CD4-positive, alpha-beta T cell treated with Interleukin-10 for 1 hour (primary cell): ENCODE data around the gene ATIC.
"Not testable (repeated sequence)": the region's sequence is repeated elsewhere in the genome, so short reads cannot be mapped to it uniquely, and the experiment has no call there.

Experiments used
- DNase-seq: peaks from one replicate; pipeline ENCODE4 v3.0.0-alpha.2; 2020

Gene ATIC

DNA sequence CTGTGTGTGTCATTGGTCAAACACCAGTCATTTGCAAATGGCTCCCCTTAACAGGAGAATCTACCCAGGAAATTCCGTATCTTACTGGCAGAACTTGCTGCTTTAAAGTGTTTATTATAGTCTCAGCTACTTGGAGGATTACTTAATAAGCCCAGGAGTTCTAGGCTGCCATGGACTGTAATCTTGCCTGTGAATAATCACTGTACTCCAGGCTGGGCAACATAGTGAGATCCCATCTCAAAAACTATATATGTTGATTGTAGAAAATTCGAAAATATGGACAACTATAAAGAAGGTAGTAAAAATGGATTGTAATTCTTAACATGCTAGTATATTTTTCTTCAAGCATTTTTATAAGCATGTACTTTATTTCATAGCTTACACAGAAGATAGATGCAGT, 4.5 kb downstream of the ATIC start:
- DNase-seq, result no peak

DNA sequence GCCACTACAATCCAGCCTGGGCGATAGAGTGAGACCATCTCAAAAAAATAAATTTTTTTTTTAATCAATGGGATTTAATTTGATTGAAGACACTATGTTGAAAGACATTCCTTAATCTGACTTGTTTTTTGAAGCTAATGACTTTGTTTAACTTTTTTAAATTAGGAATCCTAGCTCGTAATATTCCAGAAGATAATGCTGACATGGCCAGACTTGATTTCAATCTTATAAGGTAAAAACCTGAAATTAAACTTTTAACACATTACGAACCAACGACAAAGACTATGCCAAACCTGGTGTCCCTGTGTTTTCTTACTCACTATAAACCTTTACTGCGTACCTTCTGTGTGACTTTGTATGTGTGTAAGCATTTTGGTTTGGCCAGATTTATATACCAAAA, 7.6 kb downstream of the ATIC start:
- no peak for DNase-seq

DNA sequence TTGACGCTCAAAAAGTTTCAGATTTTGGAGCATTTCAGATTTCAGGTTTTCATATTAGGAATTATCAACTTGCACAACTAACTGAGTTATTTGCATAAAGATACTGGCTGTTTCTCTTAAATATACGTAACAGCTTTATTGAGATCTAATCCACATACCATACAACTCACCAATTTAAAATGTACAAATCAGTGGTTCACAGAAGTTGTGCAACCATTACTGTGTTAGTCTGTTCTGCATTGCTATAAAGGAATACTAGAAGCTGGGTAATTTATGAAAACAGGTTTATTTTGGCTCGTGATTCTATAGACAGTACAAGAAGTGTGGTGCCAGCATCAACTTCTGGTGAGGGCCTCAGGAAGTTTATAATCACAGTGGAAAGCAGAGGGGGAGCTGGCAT, 8.2 kb downstream of the ATIC start:
- DNase-seq, result no peak

DNA sequence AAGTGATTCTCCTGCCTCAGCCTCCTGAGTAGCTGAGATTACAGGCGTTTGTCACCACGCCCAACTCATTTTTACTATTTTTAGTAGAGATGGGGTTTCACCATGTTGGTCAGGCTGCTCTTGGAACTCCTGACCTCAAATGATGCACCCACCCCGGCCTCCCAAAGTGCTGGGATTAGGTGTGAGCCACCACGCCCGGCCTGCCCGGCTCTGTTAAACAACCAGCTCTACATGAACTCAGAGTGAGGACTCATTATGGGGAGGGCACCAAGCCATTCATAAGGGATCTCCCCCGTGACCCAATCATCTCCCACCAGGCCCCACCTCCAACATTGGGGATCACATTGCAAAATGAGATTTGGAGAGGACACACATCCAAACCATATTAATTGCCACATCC, 8.8 kb downstream of the ATIC start:
- DNase-seq, result no peak

DNA sequence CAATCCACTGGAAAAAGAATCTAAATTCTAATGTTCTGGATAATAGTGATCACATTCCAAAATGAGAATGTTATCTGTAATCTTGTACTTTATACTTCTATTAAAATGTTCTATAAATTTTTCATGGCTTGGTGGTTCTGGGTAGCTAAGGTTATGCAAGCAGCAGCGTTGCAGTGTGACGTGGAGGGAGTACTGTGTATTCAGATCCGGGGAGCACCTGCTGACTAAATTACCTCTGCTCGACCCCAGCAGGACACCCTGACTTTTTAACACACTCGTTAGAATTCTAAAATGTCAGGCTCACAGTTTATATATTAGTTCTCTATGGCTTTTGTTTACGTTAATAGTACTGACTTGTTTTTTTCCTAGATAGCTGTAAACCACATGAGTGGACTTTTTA, 13.0 kb downstream of the ATIC start:
- DNase-seq, result no peak

DNA sequence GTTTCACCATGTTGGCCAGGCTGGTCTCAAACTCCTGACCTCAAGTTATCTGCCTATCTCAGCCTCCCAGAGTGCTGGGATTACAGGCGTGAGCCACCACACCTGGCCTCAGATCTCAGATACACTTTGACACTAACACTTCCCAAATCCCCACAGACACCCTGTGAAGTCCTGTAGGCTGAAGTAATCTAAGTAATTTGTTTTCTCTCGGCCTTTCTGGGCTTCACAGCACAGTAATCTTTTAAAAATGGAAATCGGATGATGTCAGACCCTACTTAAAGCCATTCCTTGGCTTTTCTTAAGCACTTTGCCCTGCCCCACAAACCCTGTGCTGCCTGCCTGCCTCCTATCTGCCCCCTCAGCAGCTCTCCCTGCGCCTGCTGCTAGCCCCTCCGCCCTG, 16.2 kb downstream of the ATIC start:
- no peak for DNase-seq

DNA sequence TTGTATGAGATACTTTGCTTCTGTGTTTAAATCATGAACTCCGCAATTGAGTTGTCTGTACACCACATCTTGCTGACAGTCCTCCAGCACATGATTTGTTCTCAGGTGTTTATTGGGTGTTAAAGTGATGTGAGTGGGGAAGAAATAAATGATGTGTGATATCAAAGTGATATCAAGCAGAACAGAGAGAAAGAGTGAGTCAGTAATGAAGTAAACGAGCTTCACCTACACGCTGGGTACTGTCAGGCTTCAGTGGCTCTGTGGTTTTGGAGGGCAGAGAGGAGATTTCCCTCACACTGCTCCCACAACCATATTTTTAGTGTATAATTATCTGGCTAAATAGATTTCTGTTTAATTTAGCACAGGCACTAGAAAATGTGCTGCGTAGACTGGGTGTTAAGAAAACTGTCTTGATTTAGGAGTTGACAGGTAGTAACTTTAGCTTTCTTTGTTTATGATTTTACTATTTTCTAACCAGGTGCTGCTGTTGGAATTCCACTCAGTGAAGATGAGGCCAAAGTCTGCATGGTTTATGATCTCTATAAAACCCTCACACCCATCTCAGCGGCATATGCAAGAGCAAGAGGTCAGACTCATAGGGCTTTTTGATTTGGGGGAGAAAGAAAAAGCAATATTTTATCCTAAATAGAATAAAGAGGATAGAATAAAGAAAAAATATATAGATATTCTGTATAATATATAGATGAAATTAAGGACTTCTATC, 21.2 kb downstream of the ATIC start:
- DNase-seq, result no peak

DNA sequence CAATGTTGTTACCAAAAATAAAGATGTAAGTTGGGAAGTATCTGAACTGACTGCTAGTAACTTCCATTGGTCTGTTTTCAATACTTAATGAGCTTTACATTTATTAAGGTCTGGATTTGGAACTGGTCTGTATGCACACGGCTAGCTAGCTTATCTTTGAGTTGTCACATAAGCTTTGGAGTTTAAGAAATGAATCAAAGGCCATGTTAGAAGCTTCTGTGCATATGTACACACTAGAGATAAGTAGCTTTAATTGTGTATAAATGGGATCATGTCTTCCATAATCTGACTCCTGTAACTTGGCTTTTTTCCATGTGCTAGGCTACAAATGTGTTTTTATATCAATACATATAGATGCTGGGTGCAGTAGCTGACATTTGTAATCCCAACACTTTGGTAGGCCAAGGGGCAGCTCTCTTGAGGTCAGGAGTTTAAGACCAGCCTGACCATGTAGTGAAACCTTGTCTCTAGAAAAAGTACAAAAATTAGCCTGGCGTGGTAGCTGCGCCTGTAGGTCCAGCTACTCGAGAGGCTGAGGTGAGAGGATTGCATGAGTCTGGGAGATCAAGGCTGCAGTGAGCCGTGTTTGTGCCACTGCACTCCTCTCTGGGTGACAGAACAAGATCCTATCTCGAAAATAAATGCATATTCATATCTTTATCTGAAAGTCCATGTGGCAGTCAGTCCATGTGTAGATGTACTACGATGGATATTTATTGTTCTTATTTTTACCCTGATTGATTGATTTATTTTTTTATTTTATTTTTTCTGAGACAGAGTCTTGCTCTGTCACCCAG, 27.2 kb downstream of the ATIC start:
- DNase-seq, result no peak

DNA sequence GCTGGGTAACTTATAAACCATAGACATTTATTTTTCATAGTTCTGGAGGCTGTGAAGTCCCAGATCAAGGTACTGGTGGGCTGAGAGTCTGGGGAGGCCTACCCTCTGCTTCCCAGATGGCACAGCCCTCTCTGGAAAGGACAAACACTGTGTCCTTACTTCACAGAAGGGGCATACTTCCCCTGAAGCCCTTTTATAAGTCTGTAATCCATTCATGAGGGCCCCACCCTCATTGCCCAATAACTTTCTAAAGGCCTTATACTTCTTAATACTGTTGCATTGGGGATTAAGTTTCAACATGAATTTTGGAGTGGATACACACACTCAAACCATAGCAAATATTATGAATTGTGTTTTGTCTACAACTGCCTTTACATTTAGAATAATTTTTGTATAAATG, 36.0 kb downstream of the ATIC start:
- DNase-seq, result no peak

DNA sequence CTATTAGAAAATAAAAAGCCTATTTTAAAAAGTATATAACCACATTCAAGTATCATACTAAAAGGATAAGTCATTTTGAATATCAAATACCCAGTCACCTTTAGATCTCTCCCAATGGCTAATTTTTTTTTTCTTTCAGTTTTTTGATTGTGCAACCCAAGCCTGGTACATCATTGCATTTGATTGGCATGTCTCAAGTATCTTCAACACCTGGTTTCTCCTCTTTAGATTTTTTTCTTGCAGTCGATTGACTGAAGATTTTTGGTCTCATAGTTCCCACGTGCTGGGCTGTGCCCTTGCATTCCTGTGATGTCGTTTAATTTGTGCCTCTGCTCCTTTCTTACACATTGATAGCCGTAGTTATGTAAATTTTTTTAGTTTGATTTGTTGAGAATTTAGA, 40.7 kb downstream of the ATIC start:
- DNase-seq, result no peak

DNA sequence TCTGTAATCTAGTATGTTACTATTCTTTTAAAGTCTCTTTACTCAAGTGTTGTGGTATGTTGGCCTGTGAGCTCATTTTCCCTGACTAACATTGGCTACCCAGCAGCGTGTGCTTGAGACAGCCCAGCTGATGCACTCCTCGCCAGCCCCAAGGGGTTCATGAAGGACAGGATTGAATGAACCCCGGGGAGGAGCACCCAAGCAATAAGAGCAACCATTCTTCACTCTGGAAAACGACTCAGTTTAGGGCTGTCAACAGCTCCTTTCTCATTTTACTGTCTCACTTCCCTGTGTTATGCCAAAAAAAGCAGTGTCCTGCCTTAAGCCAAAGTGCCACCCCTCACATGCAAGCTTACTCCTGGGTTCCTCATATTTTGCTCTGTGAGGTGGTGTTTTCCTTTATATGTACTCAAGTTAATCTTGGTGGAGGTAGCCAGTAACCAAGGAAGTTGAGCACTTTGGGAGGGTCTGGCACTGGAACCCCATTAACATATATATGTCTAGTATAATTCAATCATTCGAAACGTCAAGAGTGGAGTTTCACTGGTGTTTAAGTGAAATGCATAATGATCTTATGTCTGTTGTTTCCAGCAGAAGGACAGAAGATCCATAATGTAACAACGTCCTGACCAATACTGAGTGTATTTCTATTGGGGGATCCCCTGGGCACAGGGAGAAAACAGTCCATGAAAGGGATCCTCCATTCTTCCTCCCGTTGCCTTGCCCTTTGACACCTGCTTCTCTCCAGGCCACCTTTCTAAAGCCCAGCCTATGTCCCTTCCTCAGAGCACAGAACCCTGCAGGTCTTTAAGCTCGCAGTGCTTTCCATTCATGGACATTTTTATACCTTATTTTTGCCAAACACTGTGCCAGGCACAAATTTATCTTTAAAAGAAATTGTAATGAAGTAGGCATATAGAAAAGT, 43.2 kb downstream of the ATIC start:
- DNase-seq, result no peak

DNA sequence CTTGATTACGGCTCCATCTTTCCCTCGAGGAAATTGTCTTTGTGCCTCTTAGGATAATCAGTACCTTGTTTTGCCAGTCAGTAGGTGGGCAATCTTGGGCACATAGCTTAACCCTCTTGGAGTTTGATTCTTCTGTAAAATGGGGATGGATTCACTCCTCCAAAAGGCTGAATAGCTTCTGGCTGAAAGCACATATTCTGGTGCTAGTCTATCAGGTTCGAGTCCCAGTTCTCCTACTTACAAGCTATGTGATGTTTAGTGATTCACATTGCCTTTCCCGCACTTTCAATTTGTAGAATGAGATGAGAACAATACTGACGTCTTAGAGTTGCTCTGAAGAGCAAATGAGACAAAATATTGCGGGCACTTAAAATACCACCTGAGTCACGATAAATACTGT, 43.9 kb downstream of the ATIC start:
- no peak for DNase-seq

DNA sequence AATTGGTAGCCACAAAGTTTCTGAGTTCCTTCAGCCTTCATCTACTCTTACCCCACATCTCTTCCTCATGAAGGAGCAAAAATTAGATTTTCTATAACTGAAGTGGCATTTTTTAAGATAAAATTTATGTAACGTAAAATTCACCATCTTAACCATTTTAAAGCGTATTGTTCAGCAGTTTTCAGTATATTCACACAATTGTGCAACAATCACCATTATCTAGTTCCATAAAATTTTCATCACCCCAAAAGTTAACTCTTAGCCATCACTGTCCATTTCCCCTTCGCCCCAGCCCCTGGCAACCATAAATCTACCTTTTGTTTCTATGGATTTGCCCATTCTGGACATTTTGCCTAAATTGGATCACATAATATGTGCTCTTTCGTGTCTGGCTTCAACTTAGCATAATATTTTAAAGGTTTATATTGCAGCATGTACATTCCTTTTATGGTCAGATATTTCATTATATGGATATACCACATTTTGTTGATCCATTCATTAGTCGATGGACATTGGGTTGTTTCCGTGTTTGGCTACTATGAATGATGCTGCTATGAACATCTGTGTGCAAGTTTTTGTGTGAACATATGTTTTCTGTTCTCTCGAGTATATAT, 44.6 kb downstream of the ATIC start:
- DNase-seq, result no peak

DNA sequence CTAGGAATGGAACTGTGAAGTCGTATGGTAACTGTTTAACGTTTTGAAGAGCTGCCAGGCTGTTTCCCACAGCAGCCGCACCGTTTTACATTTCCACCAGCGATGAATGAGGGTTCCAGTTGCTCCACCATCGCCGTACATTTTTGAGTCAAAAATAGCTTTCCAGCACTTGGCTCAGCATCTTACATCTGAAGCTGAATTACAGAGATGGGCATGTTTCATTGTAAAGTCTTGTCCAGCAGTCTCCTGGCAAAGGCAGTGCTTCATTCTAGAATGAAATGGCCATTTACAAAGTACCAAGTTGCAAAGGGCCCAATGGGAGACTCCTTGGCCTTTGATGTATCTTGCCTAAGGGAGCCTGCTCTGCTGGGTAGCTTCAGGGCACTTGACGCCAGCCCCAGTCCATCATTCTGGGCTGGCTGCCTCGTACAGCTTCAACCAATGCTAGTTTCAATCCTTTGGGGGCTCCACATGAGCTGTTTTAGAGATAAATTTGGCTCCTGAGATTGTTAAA, 45.1 kb downstream of the ATIC start:
- DNase-seq, result no peak

DNA sequence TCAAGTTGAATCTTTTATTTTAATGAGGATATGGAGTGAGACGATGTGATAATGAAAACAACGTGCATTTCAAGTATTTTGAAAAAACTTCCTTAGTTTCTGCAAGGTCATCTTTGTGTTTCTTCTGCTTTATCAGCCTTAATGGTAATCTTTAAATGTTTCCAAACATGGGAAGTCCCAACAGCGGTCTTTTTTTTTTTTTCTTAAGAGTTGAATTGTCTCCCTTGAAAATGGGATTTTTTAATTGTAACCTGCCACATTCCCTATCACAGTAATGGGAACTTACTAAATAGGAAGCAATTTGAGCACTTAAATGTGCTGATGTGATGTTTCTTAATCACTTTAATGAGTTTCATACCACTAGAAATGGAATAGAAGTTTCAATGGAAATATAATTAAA, 45.8 kb downstream of the ATIC start:
- no peak for DNase-seq

DNA sequence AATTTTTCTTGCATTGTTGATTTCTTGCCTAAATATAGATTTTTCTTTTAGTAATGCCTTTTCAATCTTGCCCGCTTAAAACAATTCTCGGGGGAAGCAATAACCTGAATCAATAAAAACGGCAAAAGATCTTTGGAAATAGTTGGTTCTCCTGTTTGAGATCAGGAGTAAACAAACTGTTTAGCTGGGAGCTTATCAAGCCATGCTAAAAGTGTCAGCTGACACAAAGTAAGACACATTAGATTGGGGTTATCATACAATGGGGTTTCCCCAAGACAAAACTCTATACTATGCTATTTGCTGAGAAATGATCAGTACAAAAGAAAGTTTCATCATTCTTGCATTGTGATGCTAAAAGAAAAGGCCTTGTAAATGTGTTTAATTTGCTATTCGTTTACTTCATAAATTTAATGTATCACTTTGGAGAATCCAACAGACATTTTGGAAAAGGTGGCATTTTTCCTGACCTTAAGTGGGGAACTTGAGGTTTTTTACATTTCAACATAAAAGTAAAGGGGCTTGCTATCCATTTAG, 46.5 kb downstream of the ATIC start:
- no peak for DNase-seq

DNA sequence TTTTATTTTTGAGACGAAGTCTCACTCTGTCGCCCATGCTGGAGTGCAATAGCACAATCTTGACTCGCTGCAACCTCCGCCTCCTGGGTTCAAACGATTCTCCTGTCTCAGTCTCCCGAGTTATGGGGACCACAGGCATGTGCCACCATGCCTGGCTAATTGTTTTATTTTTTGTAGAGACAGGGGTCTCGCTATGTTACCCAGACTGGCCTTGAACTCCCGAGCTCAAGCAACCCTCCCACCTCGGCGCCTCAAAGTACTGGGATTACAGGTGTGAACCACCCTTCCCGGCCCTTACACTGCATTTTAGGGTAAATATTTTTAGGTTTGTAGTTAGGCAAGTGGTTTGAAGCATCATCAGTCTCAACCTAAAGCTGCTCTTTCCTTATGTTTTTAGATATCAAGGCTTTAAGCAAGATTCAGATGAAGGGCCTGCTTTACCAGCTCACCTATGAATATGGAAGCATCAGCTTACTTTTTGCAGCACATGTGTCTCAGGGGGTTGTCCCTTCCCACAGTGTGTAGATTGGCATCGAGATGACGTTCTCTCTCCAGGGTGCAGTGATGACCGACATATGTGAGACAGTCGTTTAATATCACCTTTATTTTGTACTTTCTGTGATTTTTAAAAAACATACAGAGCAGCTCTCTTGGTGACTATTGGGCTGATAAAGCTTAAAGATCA, 47.2 kb downstream of the ATIC start:
- DNase-seq, result no peak

DNA sequence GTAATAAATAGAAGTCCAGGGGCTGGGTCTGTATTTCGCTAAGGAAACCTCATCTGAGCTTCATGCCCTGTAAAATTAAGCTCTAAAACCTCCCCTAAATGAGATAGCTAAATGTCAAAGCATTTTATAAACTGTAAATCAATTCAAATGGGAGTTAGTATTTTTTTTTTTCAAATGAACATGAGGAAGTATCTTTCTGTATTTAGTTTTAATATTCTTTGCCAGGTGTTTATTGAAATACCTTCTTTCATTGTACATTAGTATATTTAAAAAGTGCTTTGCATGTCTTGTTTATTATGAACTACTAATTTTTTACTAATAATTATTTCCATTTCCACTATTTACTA, 47.7 kb downstream of the ATIC start:
- no peak for DNase-seq

DNA sequence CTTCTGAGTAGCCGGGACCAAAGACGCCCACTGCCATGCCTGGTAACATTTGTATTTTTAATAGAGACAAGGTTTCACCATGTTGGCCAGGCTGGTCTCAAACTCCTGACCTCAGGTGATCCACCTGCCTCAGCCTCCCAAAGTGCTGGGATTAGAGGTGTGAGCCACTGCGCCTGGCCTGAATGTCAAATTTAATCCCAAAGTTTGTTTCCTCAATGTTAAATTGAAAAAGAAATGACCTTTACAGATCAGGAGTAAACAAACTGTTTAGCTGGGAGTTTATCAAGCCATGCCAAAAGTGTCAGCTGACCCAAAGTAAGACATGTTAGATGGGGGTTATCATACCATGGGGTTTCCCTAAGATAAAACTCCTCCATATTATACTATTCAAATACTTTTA, 48.2 kb downstream of the ATIC start:
- DNase-seq, result not testable (repeated sequence)

DNA sequence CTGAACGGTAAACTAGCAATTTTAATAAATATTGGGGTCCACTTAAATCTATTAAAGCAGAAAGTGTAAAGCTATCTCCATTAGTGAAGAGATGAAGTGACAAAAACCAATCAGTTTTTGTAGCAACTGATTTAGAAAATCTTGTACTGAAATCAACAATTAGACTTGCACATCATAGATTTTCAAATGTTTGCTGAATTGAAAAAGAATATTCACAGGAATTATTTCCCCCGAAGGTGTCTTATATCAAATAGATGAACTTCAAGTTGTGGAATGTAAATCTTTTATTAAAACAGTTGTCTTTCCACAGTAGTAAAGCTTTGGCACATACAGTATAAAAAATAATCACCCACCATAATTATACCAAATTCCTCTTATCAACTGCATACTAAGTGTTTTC, 48.7 kb downstream of the ATIC start:
- no peak for DNase-seq

DNA sequence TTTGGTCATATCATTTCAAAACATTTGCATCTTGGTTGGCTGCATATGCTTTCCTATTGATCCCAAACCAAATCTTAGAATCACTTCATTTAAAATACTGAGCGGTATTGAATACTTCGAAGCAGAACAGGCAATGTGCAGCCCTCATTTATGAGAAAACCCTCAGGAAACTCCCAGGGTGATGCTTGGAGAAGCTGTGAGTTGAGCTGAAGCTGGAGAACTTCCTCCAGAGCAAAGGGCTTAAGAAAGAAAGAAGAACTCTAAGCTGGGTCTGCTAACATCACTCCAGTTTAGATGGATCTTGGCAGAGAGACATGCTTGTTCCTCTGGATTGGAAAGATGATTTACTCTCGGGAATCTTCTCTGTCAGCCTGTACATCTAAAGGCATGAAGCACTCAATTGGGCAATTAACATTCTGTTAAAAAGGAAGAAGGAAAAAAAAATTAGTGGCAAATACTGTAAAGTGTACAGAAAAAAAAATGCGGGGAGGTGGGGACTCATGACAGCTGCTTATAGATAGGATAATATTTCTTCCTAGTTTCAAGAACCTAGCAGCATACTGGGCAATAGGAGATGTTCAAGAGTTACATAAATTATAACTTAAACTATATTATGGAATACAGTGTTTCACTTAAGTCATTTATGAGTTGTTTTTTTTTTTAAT, 49.5 kb downstream of the ATIC start:
- DNase-seq, result no peak
